H1 (cell line): Measurements from ENCODE around the gene GGT7.

Experiments used
- BACH1 ChIP-seq: IDR thresholded peaks from 2 replicates; pipeline ENCODE4 v1.6.1; 2012; ENCODE audit warnings: low read length, improper control_type of control experiment
- CBX5 ChIP-seq: fragments of 300-800, 300-1000 bp; sonication (generic); IDR thresholded peaks from 2 replicates; pipeline ENCODE4 v1.7.1; 2016; ENCODE audit warnings: antibody characterized with exemption, low read length, low read depth
- CREB1 ChIP-seq: IDR thresholded peaks from 2 replicates; pipeline ENCODE4 v1.6.1; 2012; ENCODE audit warnings: inconsistent platforms
- CTCF ChIP-seq, 3 experiments: IDR thresholded peaks; 1 replicate in 2 of 3; 2 replicates in 1 of 3; pipeline versions ENCODE4 v1.5.1 to v1.6.1; 2011; ENCODE audit warnings: low read length in 3 of 3, mild to moderate bottlenecking in 3 of 3, inconsistent platforms in 2 of 3, low read depth in 1 of 3, moderate library complexity in 1 of 3; ENCODE audit not compliant: insufficient read depth in 1 of 3; ENCODE audit errors: control extremely low read depth in 1 of 3
- EP300 ChIP-seq, 2 experiments: IDR thresholded peaks; 1 replicate in 1 of 2; 2 replicates in 1 of 2; pipeline ENCODE4 v1.6.1; 2011 to 2012; ENCODE audit warnings: low read depth in 2 of 2, low read length in 2 of 2, mild to moderate bottlenecking in 2 of 2, borderline replicate concordance in 1 of 2, inconsistent platforms in 1 of 2, moderate library complexity in 1 of 2
- EZH2 ChIP-seq: fragments of 200-600 bp; sonication (generic); IDR thresholded peaks from 2 replicates; pipeline ENCODE4 v1.7.1; 2012; ENCODE audit warnings: low read depth, mild to moderate bottlenecking, moderate library complexity, low read length, inconsistent platforms; ENCODE audit not compliant: severe bottlenecking
- PHF8 ChIP-seq: fragments of 200-600 bp; sonication (generic); conservative IDR thresholded peaks from 2 replicates; pipeline ENCODE4 v1.7.1; 2012; ENCODE audit warnings: low read depth, mild to moderate bottlenecking, inconsistent platforms, low read length, moderate library complexity
- POLR2A ChIP-seq, 2 experiments: IDR thresholded peaks; 1 replicate in 1 of 2; 2 replicates in 1 of 2; pipeline ENCODE4 v1.6.1; 2011; ENCODE audit warnings: low read depth in 2 of 2, low read length in 2 of 2, mild to moderate bottlenecking in 2 of 2; ENCODE audit errors: control extremely low read depth in 1 of 2
- POLR2AphosphoS5 ChIP-seq: IDR thresholded peaks from 2 replicates; pipeline ENCODE4 v1.6.1; 2011; ENCODE audit warnings: low read depth, low read length
- YY1 ChIP-seq: IDR thresholded peaks from 2 replicates; pipeline ENCODE4 v1.6.1; 2011; ENCODE audit warnings: low read depth, mild to moderate bottlenecking, low read length
- ZNF274 ChIP-seq: IDR thresholded peaks from 2 replicates; pipeline ENCODE4 v1.7.0; 2012; ENCODE audit warnings: low read length, borderline replicate concordance; ENCODE audit errors: extremely low read depth

GRCh38 chr20:34871320-34871926, 1.2 kb downstream of the GGT7 start:
- no peak for TF ChIP-seq CTCF (IDR thresholded peaks at IDR 0.05; ENCODE audit: control extremely low read depth in 1 of 3, insufficient read depth in 1 of 3, low read depth in 1 of 3, low read length in 3 of 3)
- TF ChIP-seq POLR2A (IDR thresholded peaks at IDR 0.05; ENCODE audit: control extremely low read depth in 1 of 2, low read depth in 2 of 2, low read length in 2 of 2): no peak
- TF ChIP-seq EZH2: no peak
- no peak for TF ChIP-seq PHF8
- TF ChIP-seq ZNF274: no peak
- TF ChIP-seq CREB1: no peak
- TF ChIP-seq BACH1: no peak
- no peak for TF ChIP-seq YY1
- TF ChIP-seq POLR2AphosphoS5: no peak
- no peak for TF ChIP-seq EP300 (IDR thresholded peaks at IDR 0.05; ENCODE audit: borderline replicate concordance in 1 of 2, low read depth in 2 of 2, low read length in 2 of 2)
- TF ChIP-seq CBX5: no peak
